Activated CD8-positive, alpha-beta memory T cell treated with anti-CD3 and anti-CD28 coated beads, Interleukin-2, amount 50 U/mL, for 1 hour (primary cell): Measurements from ENCODE around the gene SFMBT1.

Source experiments
- DNase-seq: peaks from one replicate; pipeline ENCODE4 v3.0.0-alpha.2; 2020; ENCODE audit errors: extremely low read depth

The SFMBT1 gene

GRCh38 chr3:52920841-52921240, 125.0 kb downstream of the SFMBT1 start:
- DNase-seq = no peak

DNA sequence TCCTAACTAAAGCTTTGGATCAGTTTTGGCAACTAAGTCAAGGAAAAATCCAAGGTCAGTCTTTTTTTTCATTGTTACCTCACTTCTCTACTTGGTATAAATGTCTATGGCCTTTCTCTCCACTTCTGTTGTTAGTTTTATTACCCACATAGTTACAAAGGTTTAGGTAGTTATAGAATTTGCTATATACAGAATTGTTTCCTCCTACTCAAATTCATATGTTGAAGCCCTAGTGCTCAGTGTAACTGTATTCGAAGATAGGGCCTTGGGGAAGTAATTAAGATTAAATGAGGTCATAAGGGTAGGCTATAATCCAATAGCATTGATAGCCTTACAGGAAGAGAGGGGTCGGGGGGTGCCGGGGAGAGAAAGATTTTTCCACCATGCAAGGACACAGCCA, 128.8 kb downstream of the SFMBT1 start:
- no peak for DNase-seq

DNA sequence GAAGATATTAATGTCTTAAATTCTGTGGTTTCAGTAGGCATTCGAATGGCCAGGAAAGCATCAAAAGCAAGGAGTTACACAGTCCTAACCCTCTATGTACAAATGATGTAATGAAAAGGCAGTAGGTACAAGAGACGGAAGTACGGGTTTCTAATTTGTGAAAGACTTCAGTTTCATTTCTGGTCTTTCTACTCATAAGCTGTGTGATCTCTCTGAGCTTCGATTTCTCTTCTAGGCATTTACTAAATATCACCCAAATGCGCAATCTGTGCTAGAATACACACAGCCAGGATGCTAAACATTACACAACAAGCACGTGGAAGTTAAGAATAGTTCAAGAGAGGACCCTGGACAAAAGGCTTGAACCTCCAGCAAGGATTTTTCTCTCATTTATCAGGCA, 130.6 kb downstream of the SFMBT1 start:
- no peak for DNase-seq

DNA sequence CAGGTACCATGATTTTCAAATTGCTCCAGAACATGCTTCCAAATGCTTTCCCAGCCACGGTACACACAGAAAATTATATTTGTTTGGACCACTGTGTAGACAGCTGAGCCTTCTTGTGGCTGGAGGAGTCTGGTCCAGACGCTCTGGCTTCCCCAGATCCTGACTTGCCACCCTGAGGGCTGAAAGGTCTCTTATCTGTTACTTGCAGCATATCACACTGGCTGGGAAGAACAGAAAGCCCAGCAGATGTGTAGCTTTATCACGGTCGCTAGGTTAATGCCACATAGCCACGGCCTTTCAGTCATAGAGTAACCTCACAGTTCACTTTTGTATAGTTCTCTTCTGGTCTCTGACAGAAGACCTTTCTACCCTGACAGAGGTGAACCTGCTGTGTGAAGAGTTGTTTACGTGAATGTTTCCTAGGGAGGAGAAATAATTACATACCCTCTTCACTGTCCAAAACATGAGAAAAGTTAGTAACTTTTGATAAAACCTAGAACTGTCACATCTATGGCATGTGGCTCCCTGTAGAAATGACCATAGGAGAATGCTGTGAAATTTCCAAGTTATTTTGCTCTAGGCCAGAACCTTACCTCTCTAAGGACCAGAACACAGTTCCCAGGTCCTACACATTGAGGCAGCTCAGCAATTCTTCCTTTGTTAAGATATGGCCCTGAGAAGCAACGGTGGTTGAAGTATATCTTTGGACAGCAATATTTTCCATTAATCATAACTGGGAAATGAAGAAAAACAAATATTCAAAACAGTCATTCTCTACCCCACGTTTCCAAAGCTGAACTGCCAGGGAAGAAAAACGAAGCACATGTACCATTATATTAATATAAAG, 132.8 kb downstream of the SFMBT1 start:
- DNase-seq = no peak

GRCh38 chr3:52910823-52911222, 135.1 kb downstream of the SFMBT1 start:
- no peak for DNase-seq

- DNase-seq = no peak
Observed at GRCh38 chr3:52907497-52907896, 138.4 kb downstream of the SFMBT1 start.

GRCh38 chr3:52904552-52904951, 141.3 kb downstream of the SFMBT1 start:
- DNase-seq = no peak

DNA sequence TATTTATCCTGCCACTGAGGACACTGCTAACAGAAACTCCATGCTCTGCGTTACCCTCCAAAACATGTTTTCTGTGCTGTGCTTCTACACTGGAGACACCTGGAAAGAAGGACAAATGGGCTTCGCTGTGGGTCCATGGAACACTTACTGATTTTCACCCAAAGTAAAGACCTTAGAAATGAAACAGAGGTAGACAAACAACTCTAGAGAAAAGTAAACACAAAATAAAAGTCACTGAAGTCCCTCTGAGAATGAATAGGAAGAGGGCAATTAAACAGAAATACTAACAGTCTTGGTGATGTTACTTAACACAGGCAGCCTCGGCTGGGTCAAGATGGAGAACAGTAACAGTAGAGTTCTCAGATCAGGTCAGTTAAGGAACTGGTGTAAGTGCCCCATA, 141.9 kb downstream of the SFMBT1 start:
- no peak for DNase-seq

DNA sequence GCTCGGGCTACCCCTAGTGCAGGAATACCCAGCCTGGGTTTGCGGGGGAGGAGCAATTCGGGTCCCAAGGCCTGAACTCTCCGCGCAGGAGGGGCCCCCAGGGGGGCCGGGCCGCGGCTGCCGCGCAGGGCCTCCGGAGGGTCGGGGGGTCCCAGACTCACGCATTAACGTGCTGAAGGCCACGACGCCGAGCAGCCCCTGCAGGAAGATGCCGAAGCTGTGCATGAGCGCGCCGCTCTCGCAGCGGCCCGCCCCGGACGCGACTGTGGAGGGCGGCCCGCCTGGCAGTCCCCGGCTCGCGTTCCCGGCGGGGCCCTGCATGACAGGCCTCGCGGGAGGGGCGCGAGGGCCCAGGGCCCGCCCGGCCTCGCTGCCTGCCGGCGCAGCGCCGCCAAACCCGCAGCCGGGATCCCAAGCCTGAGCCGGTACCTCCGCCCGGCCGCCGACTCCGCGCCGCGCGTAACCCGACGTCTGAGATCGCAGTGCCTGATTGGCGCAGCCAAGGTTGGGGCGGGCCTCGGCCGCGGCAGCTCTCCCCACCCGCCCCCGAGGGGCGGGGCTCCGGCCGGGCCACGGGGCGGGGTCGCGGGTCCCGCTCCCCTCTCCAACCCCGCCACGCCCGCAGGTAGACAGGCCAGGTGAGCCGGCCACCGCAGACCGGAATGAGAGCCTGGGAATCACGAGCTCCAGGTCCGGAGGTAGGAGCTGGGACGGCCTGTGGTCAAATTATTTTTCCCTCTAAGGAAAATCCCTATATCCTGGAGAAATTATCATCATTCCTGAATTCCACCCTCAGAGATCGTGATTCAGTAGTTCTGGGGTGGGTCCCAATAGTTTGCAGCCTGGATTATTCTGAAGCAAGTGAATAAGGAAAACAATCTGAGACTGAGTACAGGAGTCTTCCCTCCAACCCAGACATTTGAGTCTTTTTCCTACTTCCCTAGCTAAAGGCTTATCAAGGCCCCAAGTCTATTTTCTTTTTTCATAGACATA, 148.4 kb downstream of the SFMBT1 start, which contains the start of gene STIMATE:
TSS of gene STIMATE (minus strand) at position 419 of the 993 bp plus-strand sequence. CDS start at position 321, 98 bp downstream.
- peak; percentile 62 for DNase-seq

GRCh38 chr3:52896613-52897012, 149.3 kb downstream of the SFMBT1 start:
- no peak for DNase-seq

- no peak for DNase-seq
Observed at GRCh38 chr3:52896151-52896550, 149.7 kb downstream of the SFMBT1 start.

- DNase-seq = no peak
Observed at GRCh38 chr3:52895418-52895817, 150.5 kb downstream of the SFMBT1 start.

DNA sequence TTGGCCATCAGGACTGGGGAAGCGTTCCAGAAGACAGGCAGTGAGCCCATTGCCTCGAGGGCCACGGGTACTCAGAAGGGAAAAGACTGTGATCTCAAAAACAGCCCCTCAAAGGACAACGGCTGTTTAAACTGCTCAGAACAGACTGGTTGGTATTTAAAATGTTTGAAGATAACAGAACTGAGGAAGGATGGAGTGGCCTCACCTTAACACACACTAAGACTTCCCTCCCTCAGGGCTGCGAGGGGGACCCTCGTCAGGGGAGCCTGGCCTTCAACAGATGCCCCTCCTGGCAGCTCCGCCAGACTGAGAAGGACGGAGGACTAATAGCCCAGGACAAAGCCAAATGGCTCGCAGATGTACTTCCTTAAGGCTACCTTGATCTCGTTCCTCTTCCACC, 151.1 kb downstream of the SFMBT1 start:
- DNase-seq = no peak

GRCh38 chr3:52893723-52894122, 152.2 kb downstream of the SFMBT1 start:
- no peak for DNase-seq

DNA sequence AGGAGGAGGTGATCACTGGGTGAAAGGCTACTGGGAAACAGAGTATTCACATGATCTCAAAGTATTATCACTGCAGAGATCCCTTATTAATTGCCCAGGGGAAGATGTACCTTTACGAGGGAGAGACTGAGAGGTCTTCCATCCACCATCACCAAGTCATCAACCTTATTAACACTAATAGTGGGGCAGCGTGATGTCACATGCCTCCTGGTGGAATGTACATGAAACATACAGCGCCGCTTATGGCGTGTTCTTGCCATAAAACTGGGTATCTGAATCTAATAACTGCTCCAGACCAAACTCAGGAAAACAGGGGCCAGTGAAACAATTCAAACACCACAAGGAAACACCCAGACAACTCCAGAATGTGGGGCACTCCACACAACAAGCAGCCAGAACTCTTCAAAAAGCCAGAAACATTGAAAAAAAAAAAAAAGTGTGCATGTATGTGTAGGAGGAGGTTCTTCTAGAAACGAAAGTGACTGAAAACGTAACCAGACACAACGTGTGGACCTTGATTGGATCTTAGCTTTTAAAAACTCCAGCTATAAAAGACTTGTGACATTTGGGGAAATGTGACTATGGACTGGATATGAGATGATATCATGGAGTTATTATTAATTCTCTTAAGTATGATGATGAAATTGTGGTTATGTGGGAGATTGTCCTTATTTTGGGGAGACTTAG, 153.1 kb downstream of the SFMBT1 start:
- DNase-seq = no peak

DNA sequence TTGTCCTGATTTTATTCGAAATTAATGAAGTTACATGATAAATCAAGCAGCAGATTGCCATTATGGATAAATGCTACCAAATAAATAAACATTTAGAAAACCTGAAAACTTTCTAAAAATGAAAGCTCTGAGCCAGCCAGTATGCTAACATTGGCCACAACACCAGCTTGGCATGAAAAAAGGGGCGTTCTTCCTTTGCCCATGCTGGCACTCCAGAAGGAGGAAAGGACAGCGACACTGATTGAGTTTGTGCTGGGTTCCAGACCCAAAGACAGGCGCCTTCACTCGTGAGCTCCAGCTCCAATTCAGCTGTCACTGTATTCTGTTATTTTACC, 153.6 kb downstream of the SFMBT1 start:
- no peak for DNase-seq

DNA sequence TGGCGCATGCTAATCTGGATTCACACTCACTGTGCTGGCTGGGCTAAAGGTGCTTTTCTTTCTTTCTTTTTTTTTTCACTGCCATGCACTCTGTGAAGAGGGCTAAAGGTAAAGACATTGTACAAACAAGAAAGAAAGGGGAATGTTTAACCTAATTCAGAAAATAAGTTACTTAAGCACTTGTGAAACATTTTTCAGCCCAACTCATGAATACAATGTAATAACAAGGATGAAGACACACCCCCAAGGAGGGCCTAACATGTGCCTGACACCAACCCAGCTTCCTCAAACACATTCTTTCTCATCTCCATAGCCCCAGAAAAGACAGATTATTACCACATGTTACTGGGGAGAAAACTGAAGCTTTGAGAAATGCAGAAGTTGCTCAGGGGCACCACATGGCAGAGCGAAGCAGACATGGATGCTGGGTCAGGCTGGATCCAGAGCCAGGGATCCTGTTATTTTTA, 154.2 kb downstream of the SFMBT1 start:
- DNase-seq = no peak

DNA sequence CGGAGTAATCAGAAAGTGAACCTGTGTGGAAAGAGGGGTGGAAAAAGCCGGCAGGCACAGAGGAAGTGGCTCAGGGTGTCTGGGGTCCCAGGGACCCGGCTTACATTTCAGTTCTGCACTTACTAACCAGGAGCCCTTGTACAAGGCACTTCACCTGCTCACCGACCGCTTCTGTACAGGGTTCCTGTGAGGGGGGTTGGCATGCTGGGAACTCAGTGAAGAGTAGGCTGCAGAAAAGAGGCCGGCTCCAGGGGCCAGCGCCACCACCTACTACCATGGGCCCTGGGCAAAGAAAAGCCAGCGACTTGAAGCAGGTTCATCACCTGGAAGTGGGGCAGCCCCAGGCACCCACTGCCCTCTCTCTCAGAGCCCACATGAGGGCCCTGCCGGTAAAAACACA, 154.7 kb downstream of the SFMBT1 start:
- DNase-seq = no peak

- no peak for DNase-seq
Observed at GRCh38 chr3:52890735-52891134, 155.1 kb downstream of the SFMBT1 start.

DNA sequence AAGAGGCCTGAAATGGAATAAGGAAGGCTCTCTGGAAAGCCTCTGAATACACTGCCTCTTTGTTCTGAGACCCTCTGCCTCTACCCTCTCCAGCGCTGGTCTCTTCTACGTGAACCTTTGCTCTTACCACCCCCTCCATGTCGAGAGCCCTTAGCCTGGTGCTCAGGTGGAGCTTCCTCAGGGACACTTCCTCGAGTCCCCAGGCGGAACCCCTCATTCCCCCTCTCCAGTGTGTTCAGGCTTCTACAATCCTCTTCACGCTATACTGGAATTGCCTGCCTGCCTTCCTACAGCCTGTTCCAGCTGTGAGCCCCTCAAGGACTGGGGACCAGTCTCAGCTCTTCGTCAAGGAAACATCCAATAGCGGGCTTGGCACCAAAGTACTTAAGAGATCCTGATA, 156.0 kb downstream of the SFMBT1 start:
- DNase-seq = no peak

- no peak for DNase-seq
Observed at GRCh38 chr3:52887166-52887565, 158.7 kb downstream of the SFMBT1 start.
